Colonic mucosa (tissue), 4 donors: ENCODE data around the gene TOP3B. TPM values are rescaled to one million over a fixed set of nuclear protein-coding genes. Genes with fewer than 3 reads are reported as not detected.

Experiments
- DNase-seq: peaks from one replicate; pipeline ENCODE4 v3.0.0-alpha.2; 2020
- H3K27ac ChIP-seq: fragments of 200-600 bp; one replicate; pipeline ENCODE4 v1.8.0; 2021
- H3K27me3 ChIP-seq: fragments of 200-600 bp; one replicate; pipeline ENCODE4 v1.8.0; 2021
- H3K36me3 ChIP-seq: fragments of 200-600 bp; one replicate; pipeline ENCODE4 v1.8.0; 2021
- H3K4me1 ChIP-seq: fragments of 200-600 bp; one replicate; pipeline ENCODE4 v1.8.0; 2021; ENCODE audit warnings: mild to moderate bottlenecking
- H3K4me3 ChIP-seq: fragments of 200-600 bp; one replicate; pipeline ENCODE4 v1.8.0; 2021
- H3K9ac ChIP-seq, 2 donors: one replicate each; pipeline ENCODE4 v1.7.0; 2013; ENCODE audit warnings: control low read depth in 2 of 2, low read depth in 2 of 2, low read length in 2 of 2
- H3K9me3 ChIP-seq: fragments of 200-600 bp; one replicate; pipeline ENCODE4 v1.8.0; 2021
- intact Hi-C: fragments of 100-400 bp; cut with DNase I; formaldehyde crosslinking; loops from one replicate; pipeline ENCODE4 v1.14.1; 2022
- total RNA-seq, 2 donors: library from RNA; stranded (reverse); fragmentation: NEBNext Ultra II Directional in 1 of 2; extraction: Animal tissue kit (Norgen Biotek cat#: 25700) in 1 of 2; gene quantifications; one replicate each; pipeline ENCODE4 v1.2.1, GENCODE V29; 2021
- TF ChIP-seq, protein P1 (sequence below): fragments of 200-600 bp; IDR thresholded peaks from one replicate; pipeline ENCODE4 v1.8.0; 2022; ENCODE audit warnings: antibody characterized with exemption, mild to moderate bottlenecking
- donor health status: healthy.
- donor health status: DM: no; HTN: no; CAD: no.
- donor health status: DM: no; HTN: no; CAD: no.

The TOP3B gene
- total RNA-seq, 2 donors from 2014 or later = 20.1 to 37.4 TPM

DNA sequence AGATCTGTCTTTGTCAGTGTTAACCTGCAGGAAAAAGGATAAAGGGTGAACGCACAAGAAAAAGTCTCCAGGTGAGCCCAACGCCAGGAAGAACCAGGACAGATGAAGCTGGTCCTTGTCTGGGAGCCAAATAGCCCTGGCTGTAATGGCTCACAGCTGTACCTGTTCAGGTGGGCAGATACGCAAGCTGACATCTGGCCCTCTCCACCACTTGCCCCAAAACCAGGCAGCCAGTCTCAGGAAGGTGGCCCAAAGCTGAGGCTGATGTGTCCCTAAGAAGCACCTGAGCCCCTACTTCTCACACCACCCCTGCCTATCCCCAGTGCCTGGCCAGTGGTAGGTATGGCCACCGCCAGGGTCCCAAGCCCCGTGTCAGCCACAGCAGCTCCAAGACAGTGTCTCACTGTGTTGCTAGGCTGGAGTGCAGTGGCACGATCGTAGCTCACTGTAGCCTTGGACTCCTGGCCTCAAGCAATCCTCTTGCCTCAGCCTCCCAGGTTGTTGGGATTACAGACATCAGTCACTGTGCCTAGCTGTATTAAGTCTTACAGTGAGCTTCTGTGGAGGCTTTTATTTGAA, 14.8 kb downstream of the TOP3B start:
- Histone ChIP-seq H3K9ac (no peak overlapping the region), H3K4me3 (no peak overlapping the region), H3K36me3 (peaks cover 21% of the 10 kb centered on the region), H3K4me1 (no peaks in the 10 kb centered on the region), H3K9me3 (no peaks in the 10 kb centered on the region), H3K27ac (no peak overlapping the region), H3K27me3 (no peaks in the 10 kb centered on the region)
- no peak for DNase-seq
- TF ChIP-seq, protein P1, sequence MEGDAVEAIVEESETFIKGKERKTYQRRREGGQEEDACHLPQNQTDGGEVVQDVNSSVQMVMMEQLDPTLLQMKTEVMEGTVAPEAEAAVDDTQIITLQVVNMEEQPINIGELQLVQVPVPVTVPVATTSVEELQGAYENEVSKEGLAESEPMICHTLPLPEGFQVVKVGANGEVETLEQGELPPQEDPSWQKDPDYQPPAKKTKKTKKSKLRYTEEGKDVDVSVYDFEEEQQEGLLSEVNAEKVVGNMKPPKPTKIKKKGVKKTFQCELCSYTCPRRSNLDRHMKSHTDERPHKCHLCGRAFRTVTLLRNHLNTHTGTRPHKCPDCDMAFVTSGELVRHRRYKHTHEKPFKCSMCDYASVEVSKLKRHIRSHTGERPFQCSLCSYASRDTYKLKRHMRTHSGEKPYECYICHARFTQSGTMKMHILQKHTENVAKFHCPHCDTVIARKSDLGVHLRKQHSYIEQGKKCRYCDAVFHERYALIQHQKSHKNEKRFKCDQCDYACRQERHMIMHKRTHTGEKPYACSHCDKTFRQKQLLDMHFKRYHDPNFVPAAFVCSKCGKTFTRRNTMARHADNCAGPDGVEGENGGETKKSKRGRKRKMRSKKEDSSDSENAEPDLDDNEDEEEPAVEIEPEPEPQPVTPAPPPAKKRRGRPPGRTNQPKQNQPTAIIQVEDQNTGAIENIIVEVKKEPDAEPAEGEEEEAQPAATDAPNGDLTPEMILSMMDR = no peak
- intact Hi-C loops = no loop called here

DNA sequence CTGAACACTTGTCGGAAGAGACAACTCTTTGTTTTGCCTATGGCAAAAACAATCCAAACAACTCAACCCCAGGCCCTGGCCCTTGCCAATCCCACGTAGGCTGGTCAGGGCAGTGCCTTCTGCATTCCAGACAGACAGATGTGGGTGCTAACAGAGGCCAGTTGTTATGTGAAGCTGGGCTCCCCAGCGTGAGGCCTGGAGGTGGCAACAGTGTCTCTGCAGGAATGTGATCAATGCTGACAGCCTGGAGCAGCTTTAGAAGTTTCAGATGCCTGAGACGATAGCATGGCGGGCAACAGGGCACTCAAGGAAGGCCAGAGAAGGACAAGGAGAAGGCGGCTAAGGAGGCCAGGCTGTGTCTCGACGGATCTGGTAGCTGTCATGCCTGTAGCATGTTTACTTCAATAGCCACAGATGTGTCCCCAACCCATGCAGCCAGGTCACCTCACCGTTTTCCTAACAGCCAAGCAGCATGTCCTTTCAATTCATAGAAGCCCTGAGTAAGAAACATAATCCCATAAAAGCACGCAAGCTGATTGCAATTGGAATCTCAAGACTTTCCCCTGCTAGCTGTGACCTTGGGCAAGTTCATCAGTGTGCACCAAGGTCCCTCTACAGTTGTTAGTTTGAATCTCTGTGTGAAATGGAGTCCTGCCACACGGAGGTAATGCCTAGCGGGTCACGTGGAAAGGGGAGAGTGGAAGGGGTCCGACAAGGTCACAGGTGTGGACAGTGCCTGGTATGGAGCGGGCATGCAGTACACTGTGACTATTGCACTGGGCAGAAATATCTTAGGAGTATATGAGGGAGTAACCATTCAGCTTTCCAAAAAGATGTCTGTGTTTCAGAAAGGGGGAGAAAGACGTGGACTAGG, 15.7 kb downstream of the TOP3B start:
- Histone ChIP-seq H3K4me3 (no peak overlapping the region), H3K4me1 (no peaks in the 10 kb centered on the region), H3K36me3 (peaks cover 17% of the 10 kb centered on the region), H3K9ac (no peak overlapping the region), H3K27ac (no peak overlapping the region), H3K9me3 (no peaks in the 10 kb centered on the region), H3K27me3 (no peaks in the 10 kb centered on the region)
- DNase-seq = no peak
- TF ChIP-seq, protein P1 = no peak
- intact Hi-C loops = no loop called here

DNA sequence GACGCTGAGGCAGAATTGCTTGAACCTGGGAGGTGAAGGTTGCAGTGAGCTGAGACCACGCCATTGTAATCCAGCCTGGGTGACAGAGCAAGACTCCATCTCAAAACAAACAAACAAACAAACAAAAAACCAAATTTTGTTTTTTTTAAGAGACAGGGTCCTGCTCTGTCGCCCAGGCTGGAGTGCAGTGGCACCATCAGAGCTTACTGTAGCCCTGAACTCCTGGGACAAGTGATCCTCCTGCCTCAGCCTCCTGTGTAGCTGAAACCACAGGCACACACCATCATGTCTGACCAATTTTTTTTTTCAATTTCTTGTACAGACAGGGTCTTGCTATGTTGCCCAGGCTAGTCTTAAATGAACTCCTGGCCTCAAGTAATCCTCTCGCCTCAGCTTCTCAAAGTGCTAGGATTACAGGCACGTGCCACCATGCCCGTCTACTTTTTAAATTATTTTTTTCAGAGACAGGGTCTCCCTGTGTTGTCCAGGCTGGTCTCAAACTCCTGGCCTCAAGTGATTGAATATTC, 16.8 kb downstream of the TOP3B start:
- no peak for DNase-seq
- Histone ChIP-seq H3K4me3 (no peak overlapping the region), H3K36me3 (peaks cover 6% of the 10 kb centered on the region), H3K9ac (no peak overlapping the region), H3K9me3 (no peaks in the 10 kb centered on the region), H3K4me1 (no peaks in the 10 kb centered on the region), H3K27me3 (no peaks in the 10 kb centered on the region), H3K27ac (no peak overlapping the region)
- intact Hi-C loops = no loop called here
- TF ChIP-seq, protein P1 = no peak

DNA sequence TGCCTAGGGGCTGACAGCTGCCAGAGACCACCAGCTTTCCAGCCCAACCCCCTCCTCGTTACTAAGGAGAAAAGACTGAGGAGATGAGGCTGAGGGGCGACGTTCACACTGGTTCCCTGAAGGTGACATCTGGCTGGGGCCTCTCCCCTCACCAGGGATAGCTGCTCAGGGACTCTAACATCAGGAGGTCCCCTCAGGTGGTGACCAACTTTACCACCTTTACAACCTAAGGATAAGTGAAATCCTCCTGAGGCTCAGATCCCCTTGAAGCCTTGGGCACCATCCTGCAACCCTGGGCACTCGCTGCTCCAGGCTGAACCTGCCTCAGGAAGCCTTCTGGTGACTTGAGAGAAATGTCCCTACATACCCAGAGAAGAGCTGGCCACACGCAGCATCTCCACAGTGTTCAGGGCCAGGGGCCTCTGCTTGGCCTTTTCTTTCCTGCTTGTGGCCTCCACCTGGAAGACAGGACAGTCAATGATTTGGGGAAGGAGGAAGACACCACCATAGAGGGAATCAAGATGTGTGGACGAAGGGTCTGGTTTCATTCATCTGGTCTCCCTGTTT, 17.6 kb downstream of the TOP3B start:
- Histone ChIP-seq H3K4me3 (no peak overlapping the region), H3K27me3 (no peaks in the 10 kb centered on the region), H3K9me3 (no peaks in the 10 kb centered on the region), H3K4me1 (no peaks in the 10 kb centered on the region), H3K36me3 (peaks cover 5% of the 10 kb centered on the region), H3K9ac (no peak overlapping the region), H3K27ac (no peak overlapping the region)
- TF ChIP-seq, protein P1 = no peak
- DNase-seq = no peak
- intact Hi-C loops = no loop called here

DNA sequence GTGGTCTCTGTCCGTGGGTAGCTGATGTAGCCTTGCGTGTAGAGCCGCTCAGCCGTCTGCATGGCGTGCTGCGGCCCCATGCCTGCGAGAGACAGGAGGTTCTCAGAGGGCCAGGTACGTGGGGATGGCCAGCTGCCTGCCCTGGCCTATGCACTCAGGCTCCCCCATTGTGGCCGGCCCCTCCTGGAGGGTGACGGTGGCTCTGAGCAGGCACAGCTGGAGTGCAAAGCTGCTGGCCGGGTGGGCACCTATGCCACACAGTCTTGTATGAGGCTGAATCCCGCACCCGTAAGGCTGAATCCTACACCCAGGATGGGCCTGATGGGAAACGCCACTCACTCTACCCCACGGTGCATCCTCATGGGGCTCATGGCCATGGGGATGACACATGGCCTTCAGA, 18.4 kb downstream of the TOP3B start:
- peaks cover 5% of the 10 kb centered on the region for H3K36me3 ChIP-seq
- no peak overlapping the region for H3K9ac ChIP-seq
- DNase-seq = no peak
- TF ChIP-seq, protein P1 = no peak
- no peaks in the 10 kb centered on the region for H3K4me1 ChIP-seq
- intact Hi-C loops = no loop called here
- no peaks in the 10 kb centered on the region for H3K27me3 ChIP-seq
- no peaks in the 10 kb centered on the region for H3K9me3 ChIP-seq
- H3K4me3 ChIP-seq = no peak overlapping the region
- H3K27ac ChIP-seq = no peak overlapping the region
